ENCODE data around the gene LMNA. TPM values are rescaled to one million over a fixed set of nuclear protein-coding genes. Genes with fewer than 3 reads are reported as not detected.

The LMNA gene
- total RNA-seq, 1 donor, result 854 TPM

- no peaks in the 10 kb centered on the region for H3K9me3 ChIP-seq (ENCODE audit: low read depth, low read length)
- H3K36me3 ChIP-seq (ENCODE audit: insufficient read depth, low read length), result no peaks in the 10 kb centered on the region
- no peak overlapping the region for H3K4me2 ChIP-seq (ENCODE audit: insufficient read depth, low read length)
- H3K27ac ChIP-seq (ENCODE audit: low read depth, low read length), result no peak overlapping the region
- TF ChIP-seq, protein P1, sequence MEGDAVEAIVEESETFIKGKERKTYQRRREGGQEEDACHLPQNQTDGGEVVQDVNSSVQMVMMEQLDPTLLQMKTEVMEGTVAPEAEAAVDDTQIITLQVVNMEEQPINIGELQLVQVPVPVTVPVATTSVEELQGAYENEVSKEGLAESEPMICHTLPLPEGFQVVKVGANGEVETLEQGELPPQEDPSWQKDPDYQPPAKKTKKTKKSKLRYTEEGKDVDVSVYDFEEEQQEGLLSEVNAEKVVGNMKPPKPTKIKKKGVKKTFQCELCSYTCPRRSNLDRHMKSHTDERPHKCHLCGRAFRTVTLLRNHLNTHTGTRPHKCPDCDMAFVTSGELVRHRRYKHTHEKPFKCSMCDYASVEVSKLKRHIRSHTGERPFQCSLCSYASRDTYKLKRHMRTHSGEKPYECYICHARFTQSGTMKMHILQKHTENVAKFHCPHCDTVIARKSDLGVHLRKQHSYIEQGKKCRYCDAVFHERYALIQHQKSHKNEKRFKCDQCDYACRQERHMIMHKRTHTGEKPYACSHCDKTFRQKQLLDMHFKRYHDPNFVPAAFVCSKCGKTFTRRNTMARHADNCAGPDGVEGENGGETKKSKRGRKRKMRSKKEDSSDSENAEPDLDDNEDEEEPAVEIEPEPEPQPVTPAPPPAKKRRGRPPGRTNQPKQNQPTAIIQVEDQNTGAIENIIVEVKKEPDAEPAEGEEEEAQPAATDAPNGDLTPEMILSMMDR (IDR thresholded peaks at IDR 0.05; ENCODE audit: extremely low read depth, low read depth, low read length), result no peak
- peaks cover 2% of the 10 kb centered on the region for H3K4me1 ChIP-seq (ENCODE audit: insufficient read depth, low read length)
- no peaks in the 10 kb centered on the region for H4K20me1 ChIP-seq (ENCODE audit: insufficient read depth, low read length)
- H3K4me3 ChIP-seq (ENCODE audit: insufficient read depth, low read length), result no peak overlapping the region
- H2AFZ ChIP-seq (ENCODE audit: low read length), result no peak overlapping the region
- H3K27me3 ChIP-seq (ENCODE audit: insufficient read depth, low read length), result no peaks in the 10 kb centered on the region
- no peaks in the 10 kb centered on the region for H3K79me2 ChIP-seq (ENCODE audit: insufficient read depth, low read length)
- DNase-seq (ENCODE audit: insufficient read length, low spot score, missing footprints), result peak; percentile 56
Measured at GRCh38 chr1:156075775-156076204, 38.7 kb upstream of the LMNA start.

DNA sequence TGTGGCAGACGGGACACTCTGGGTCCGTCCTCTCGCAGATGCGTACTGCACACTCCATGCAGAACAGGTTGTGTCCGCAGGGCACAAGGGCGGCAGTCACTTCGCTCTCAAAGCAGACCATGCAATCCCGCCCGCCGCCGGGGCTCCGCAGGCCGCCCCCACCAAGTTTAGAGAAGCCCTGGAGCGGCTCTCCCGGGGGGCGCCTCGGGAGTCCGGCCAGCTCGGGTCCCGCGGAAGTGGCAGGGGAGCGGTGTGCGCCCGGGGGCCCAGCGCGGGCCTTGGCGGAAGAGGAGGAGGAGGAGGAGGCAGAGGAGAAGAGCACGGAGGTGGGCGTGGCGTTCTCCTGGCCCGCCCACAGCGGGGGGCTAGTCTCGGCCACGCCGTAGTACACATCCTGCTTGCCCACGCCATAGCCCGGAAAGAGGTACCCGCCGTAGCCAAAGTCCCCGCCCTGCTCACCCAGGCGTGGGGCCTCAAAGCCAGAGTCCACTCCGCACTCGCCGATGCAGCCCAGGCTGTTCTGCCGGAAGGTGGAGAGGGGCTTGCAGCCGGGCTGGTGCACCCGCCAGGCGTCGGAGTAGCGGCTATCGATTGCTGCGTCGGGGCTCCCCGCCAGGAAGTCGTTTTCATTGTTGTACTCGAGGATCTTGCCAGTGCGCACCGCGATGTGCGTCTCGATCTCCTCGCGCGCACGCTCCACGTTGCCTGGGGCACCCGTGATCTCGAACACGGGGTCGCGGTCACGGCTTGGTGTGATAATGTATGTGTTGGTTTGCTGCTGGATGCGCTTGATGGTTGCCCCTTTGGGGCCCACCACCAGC is 37.7 kb upstream of the LMNA start:
- H3K27me3 ChIP-seq (ENCODE audit: insufficient read depth, low read length), result peaks cover 4% of the 10 kb centered on the region
- H3K4me1 ChIP-seq (ENCODE audit: insufficient read depth, low read length), result peaks cover 9% of the 10 kb centered on the region
- peak; percentile 72 for DNase-seq (ENCODE audit: insufficient read length, low spot score, missing footprints)
- H3K9me3 ChIP-seq (ENCODE audit: low read depth, low read length), result no peaks in the 10 kb centered on the region
- H3K4me3 ChIP-seq (ENCODE audit: insufficient read depth, low read length), result peak overlapping the region; percentile 13
- TF ChIP-seq, protein P1 (IDR thresholded peaks at IDR 0.05; ENCODE audit: extremely low read depth, low read depth, low read length), result no peak
- H3K79me2 ChIP-seq (ENCODE audit: insufficient read depth, low read length), result no peaks in the 10 kb centered on the region
- H4K20me1 ChIP-seq (ENCODE audit: insufficient read depth, low read length), result no peaks in the 10 kb centered on the region
- H3K27ac ChIP-seq (ENCODE audit: low read depth, low read length), result no peak overlapping the region
- H2AFZ ChIP-seq (ENCODE audit: low read length), result no peak overlapping the region
- H3K4me2 ChIP-seq (ENCODE audit: insufficient read depth, low read length), result no peak overlapping the region
- H3K36me3 ChIP-seq (ENCODE audit: insufficient read depth, low read length), result no peaks in the 10 kb centered on the region

GRCh38 chr1:156077430-156077760 is 37.1 kb upstream of the LMNA start:
- Histone ChIP-seq H3K4me3 (ENCODE audit: insufficient read depth, low read length) (no peak overlapping the region), H2AFZ (ENCODE audit: low read length) (no peak overlapping the region), H3K79me2 (ENCODE audit: insufficient read depth, low read length) (no peaks in the 10 kb centered on the region), H3K27ac (ENCODE audit: low read depth, low read length) (no peak overlapping the region), H3K4me2 (ENCODE audit: insufficient read depth, low read length) (no peak overlapping the region), H3K27me3 (ENCODE audit: insufficient read depth, low read length) (peaks cover 4% of the 10 kb centered on the region), H3K4me1 (ENCODE audit: insufficient read depth, low read length) (peaks cover 9% of the 10 kb centered on the region), H4K20me1 (ENCODE audit: insufficient read depth, low read length) (no peaks in the 10 kb centered on the region), H3K9me3 (ENCODE audit: low read depth, low read length) (no peaks in the 10 kb centered on the region), H3K36me3 (ENCODE audit: insufficient read depth, low read length) (no peaks in the 10 kb centered on the region)
- peak; percentile 67 for DNase-seq (ENCODE audit: insufficient read length, low spot score, missing footprints)
- TF ChIP-seq, protein P1 (IDR thresholded peaks at IDR 0.05; ENCODE audit: extremely low read depth, low read depth, low read length), result no peak

DNA sequence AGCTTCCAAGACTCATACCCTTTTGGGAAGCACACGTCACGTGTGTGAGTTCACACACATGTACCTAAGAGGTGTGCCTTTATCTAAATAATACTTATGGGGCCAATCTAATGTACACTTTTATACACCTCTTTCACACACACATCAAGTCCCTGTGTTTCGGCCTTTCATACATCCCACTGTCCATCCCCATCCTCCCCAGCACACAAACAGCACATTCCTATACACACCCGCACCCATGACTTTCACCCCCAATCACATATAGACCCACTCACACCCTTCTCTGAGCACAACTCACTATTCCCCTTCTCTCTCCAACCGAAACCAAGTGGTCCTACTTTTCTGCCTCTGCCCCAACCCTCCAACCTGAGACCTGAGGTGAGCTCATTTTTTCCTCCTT is 35.8 kb upstream of the LMNA start:
- Histone ChIP-seq H3K36me3 (ENCODE audit: insufficient read depth, low read length) (no peaks in the 10 kb centered on the region), H2AFZ (ENCODE audit: low read length) (no peak overlapping the region), H3K79me2 (ENCODE audit: insufficient read depth, low read length) (no peaks in the 10 kb centered on the region), H3K9me3 (ENCODE audit: low read depth, low read length) (no peaks in the 10 kb centered on the region), H3K4me1 (ENCODE audit: insufficient read depth, low read length) (peaks cover 10% of the 10 kb centered on the region), H3K27ac (ENCODE audit: low read depth, low read length) (no peak overlapping the region), H3K27me3 (ENCODE audit: insufficient read depth, low read length) (peaks cover 4% of the 10 kb centered on the region), H4K20me1 (ENCODE audit: insufficient read depth, low read length) (no peaks in the 10 kb centered on the region), H3K4me2 (ENCODE audit: insufficient read depth, low read length) (no peak overlapping the region), H3K4me3 (ENCODE audit: insufficient read depth, low read length) (no peak overlapping the region)
- TF ChIP-seq, protein P1 (IDR thresholded peaks at IDR 0.05; ENCODE audit: extremely low read depth, low read depth, low read length), result no peak
- peak; percentile 62 for DNase-seq (ENCODE audit: insufficient read length, low spot score, missing footprints)
